Measurements from ENCODE around the gene RASA3. TPM values are rescaled to one million over a fixed set of nuclear protein-coding genes. Genes with fewer than 3 reads are reported as not detected.

RASA3 gene
- total and polyA plus RNA-seq, 2 of the 8 experiments (the other 6 are each of a cell fraction or from before 2014, with no cell fraction given): 7.5 to 21.9 TPM

DNA sequence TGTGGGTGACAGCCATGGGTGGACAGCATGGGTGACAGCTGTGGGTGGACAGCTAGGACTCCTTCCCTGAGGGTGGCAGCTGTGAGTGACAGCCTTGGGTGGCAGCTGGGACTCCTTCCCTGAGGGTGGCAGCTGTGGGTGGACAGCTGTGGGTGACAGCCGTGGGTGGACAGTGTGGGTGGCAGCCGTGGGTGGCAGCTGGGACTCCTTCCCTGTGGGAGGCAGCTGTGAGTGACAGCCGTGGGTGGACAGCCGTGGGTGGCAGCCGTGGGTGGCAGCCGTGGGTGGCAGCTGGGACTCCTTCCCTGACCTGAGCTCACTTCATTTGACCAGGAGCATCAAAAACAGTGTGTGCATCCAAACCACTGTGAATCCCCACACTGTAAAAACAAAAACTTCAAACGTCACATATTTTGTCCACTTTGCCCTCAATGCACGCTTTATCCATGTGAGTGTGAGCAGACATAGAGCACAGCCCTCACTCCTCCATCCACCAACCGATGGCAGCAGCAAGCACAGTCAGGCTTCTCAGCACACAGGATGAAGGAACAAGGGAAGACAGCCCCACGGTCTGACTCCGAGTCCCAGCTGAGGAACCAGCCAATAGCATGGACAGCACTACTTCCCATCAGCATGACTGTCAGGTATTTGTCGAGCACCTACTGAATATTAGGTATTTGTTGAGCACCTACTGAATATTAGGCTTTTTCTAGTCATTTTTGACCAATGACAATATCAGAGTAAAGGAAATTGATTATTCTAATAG, 45.0 kb upstream of the RASA3 start:
- H3K4me2 ChIP-seq (ENCODE audit: insufficient read depth in 1 of 2, low read depth in 2 of 2, low read length in 2 of 2): no peak overlapping the region
- H3K79me2 ChIP-seq (ENCODE audit: control insufficient read depth in 1 of 2, insufficient read depth in 2 of 2, low read length in 2 of 2): no peaks in the 10 kb centered on the region
- no peak overlapping the region for H4K8ac ChIP-seq (ENCODE audit: extremely low read depth, insufficient read depth, low read length)
- 0 out of 7 replicates have a peak, but pooled peaks cover 0 to 3% (median 0%) of the 10 kb centered on the region in 4 experiments for H3K4me1 ChIP-seq (replicated peaks in 1 of 4; ENCODE audit: control insufficient read depth in 3 of 4, insufficient read depth in 4 of 4, low read length in 3 of 4)
- H3K9ac ChIP-seq (replicated peaks in 1 of 4; ENCODE audit: extremely low read depth in 1 of 4, low read depth in 3 of 4, low read length in 3 of 4): no peak overlapping the region
- H3K23ac ChIP-seq (ENCODE audit: insufficient read length): no peak overlapping the region
- POLR2A ChIA-PET (ENCODE audit: partially characterized antibody): interaction anchor here (1.4 kb wide), 1 partner anchor 12 kb away, joined by 3 read pairs; no protein-coding TSS in a partner anchor
- no peak overlapping the region for H3K18ac ChIP-seq (ENCODE audit: extremely low read depth, low read length)
- no peak overlapping the region for H2BK12ac ChIP-seq (ENCODE audit: low read depth, low read length)
- DNase-seq (ENCODE audit: low read depth in 1 of 2, low spot score in 2 of 2): no peak
- H4K20me1 ChIP-seq (replicated peaks in 1 of 2; ENCODE audit: control insufficient read depth in 1 of 2, insufficient read depth in 2 of 2, low read length in 2 of 2): no peaks in the 10 kb centered on the region
- no peak overlapping the region for H2BK5ac ChIP-seq (ENCODE audit: low read depth, low read length)
- 84% methylated on average over 12 of the region's 12 CpGs; no CpG with 5 or more reads in 1 of the 2 experiments for WGBS, 2 experiments (ENCODE audit: extremely low coverage in 1 of 2, insufficient coverage in 1 of 2, insufficient read length in 1 of 2, insufficient replicate concordance in 2 of 2, low coverage in 1 of 2, low lambda C conversion rate in 2 of 2, missing lambda C conversion rate in 1 of 2)
- H2AFZ ChIP-seq (ENCODE audit: low read length): no peak overlapping the region
- H3K4me3 ChIP-seq (ENCODE audit: extremely low read depth in 1 of 4, insufficient read depth in 2 of 4, low read depth in 3 of 4, low read length in 4 of 4): no peak overlapping the region
- H3K23me2 ChIP-seq (ENCODE audit: low read depth, low read length): no peaks in the 10 kb centered on the region; the same call in 1 of the 2 replicates
- CTCF ChIA-PET (ENCODE audit: partially characterized antibody): interaction anchor here (1.0 to 1.9 kb wide), 2 partner anchors 15 to 49 kb away, joined by 4 read pairs; no protein-coding TSS in a partner anchor
- H4K91ac ChIP-seq (replicated peaks; ENCODE audit: insufficient read length, low read length): no peak overlapping the region
- H2BK20ac ChIP-seq (ENCODE audit: low read length): no peak overlapping the region
- H3K79me1 ChIP-seq (ENCODE audit: low read depth, low read length): no peaks in the 10 kb centered on the region
- H3K4ac ChIP-seq (replicated peaks; ENCODE audit: insufficient read length, low read depth, low read length): no peak overlapping the region
- no peak for FAIRE-seq
- H3K36me3 ChIP-seq (ENCODE audit: control insufficient read depth in 2 of 4, insufficient read depth in 4 of 4, low read length in 3 of 4): no peaks in the 10 kb centered on the region
- no peaks in the 10 kb centered on the region for H3K27me3 ChIP-seq (replicated peaks in 1 of 4; ENCODE audit: control insufficient read depth in 3 of 4, extremely low read depth in 1 of 4, insufficient read depth in 3 of 4, low read length in 3 of 4)
- no peak overlapping the region for H2BK15ac ChIP-seq (ENCODE audit: low read length)
- no peaks in the 10 kb centered on the region; a peak in 1 of 4 replicates for H3K9me3 ChIP-seq (ENCODE audit: insufficient read depth in 2 of 2, low read depth in 1 of 2, low read length in 1 of 2)
- H3K56ac ChIP-seq (replicated peaks; ENCODE audit: insufficient read length, low read depth, low read length): no peak overlapping the region
- no peak overlapping the region for H4K5ac ChIP-seq (ENCODE audit: insufficient read length, low read depth, low read length)
- no peak for TF ChIP-seq POLR2AphosphoS5 (IDR thresholded peaks at IDR 0.05; ENCODE audit: low read depth, low read length)
- no peak for TF ChIP-seq KDM1A (IDR thresholded peaks at IDR 0.05; ENCODE audit: borderline replicate concordance, low read length)
- no peak for TF ChIP-seq CHD2 (IDR thresholded peaks at IDR 0.05; ENCODE audit: low read length)
- no peak for TF ChIP-seq POLR2A (IDR thresholded peaks at IDR 0.05; ENCODE audit: control extremely low read depth in 1 of 2, low read depth in 2 of 2, low read length in 2 of 2)
- no peak for TF ChIP-seq TCF12 (IDR thresholded peaks at IDR 0.05; ENCODE audit: low read depth, low read length)
- no peak for TF ChIP-seq ASH2L (IDR thresholded peaks at IDR 0.05; ENCODE audit: low read length)
- TF ChIP-seq EZH2 (IDR thresholded peaks at IDR 0.05; ENCODE audit: low read depth, low read length, severe bottlenecking): no peak
- TF ChIP-seq SRF (IDR thresholded peaks at IDR 0.05; ENCODE audit: low read depth, low read length): no peak
- no peak overlapping the region for H2BK120ac ChIP-seq (replicated peaks; ENCODE audit: low read depth, low read length)
- H3K27ac ChIP-seq (ENCODE audit: low read depth, low read length): no peak overlapping the region
- no peak overlapping the region for H2AK5ac ChIP-seq (ENCODE audit: low read depth, low read length)
- H3K14ac ChIP-seq (ENCODE audit: insufficient read length): no peak overlapping the region
